HFF-Myc (cell line): ENCODE results near the gene HSPH1.

Experiments
- DNase-seq: peaks from one replicate; pipeline ENCODE4 v3.0.0-alpha.2; 2011; ENCODE audit warnings: low read depth; ENCODE audit errors: extremely low read depth
- H3K4me3 ChIP-seq: replicated peaks from 2 replicates; pipeline ENCODE4 v1.5.1; 2011; ENCODE audit warnings: low read depth, mild to moderate bottlenecking, control low read depth, low read length
- CTCF ChIP-seq: IDR thresholded peaks from 2 replicates; pipeline ENCODE4 v1.5.1; 2012; ENCODE audit warnings: mild to moderate bottlenecking, low read depth, low read length, control low read depth; ENCODE audit errors: missing control alignments

The HSPH1 gene

GRCh38 chr13:31134039-31134711 lies 27.5 kb downstream of the HSPH1 start:
- DNase-seq: no peak
- H3K4me3 ChIP-seq: no peak overlapping the region
- TF ChIP-seq CTCF: no peak

GRCh38 chr13:31133621-31134020 lies 28.1 kb downstream of the HSPH1 start:
- no peak overlapping the region for H3K4me3 ChIP-seq
- no peak for TF ChIP-seq CTCF
- no peak for DNase-seq

- no peak for DNase-seq
- TF ChIP-seq CTCF: no peak
- no peak overlapping the region for H3K4me3 ChIP-seq
Observed at GRCh38 chr13:31131470-31131961, 30.2 kb downstream of the HSPH1 start.

GRCh38 chr13:31129419-31129818 lies 32.3 kb downstream of the HSPH1 start:
- no peak overlapping the region for H3K4me3 ChIP-seq
- DNase-seq: no peak
- TF ChIP-seq CTCF: no peak

- no peak for TF ChIP-seq CTCF
- DNase-seq: no peak
- no peak overlapping the region for H3K4me3 ChIP-seq
Observed at GRCh38 chr13:31124204-31124603, 37.5 kb downstream of the HSPH1 start.

- no peak for DNase-seq
- H3K4me3 ChIP-seq: no peak overlapping the region
- no peak for TF ChIP-seq CTCF
Observed at GRCh38 chr13:31122544-31123260, 39.0 kb downstream of the HSPH1 start.
